SU-DHL-6 (cell line): ENCODE results near the gene TNFAIP8.
A peak's percentile ranks its signal among the peaks of the same experiment; 100 is the strongest.

Experiments used
- H2AFZ ChIP-seq: fragments of 200-600 bp; sonication (generic); 2 replicates; pipeline ENCODE4 v1.6.1; 2014; ENCODE audit warnings: low read depth, mild to moderate bottlenecking, moderate library complexity, mixed read lengths, antibody characterized with exemption, low read length; ENCODE audit not compliant: severe bottlenecking
- H3F3A ChIP-seq: fragments of 200-600 bp; shearing (Covaris generic); 2 replicates; pipeline ENCODE4 v1.6.0; 2016; ENCODE audit warnings: antibody characterized with exemption, mild to moderate bottlenecking; ENCODE audit not compliant: insufficient read depth
- H3K27ac ChIP-seq: fragments of 200-600 bp; sonication (generic); 2 replicates; pipeline ENCODE4 v1.5.1; 2016; ENCODE audit warnings: low read depth, mild to moderate bottlenecking, low read length, moderate library complexity, mixed read lengths
- H3K27me3 ChIP-seq: fragments of 200-600 bp; sonication (generic), shearing (Covaris generic); 2 replicates; pipeline ENCODE4 v1.6.0; 2014; ENCODE audit warnings: mild to moderate bottlenecking, low read length
- H3K36me3 ChIP-seq: fragments of 200-600 bp; sonication (generic); 2 replicates; pipeline ENCODE4 v1.6.1; 2014; ENCODE audit warnings: mild to moderate bottlenecking, low read length, mixed read lengths
- H3K4me2 ChIP-seq: fragments of 300-600, 200-600 bp; shearing (Covaris generic), sonication (generic); 2 replicates; pipeline ENCODE4 v1.6.0; 2014; ENCODE audit warnings: low read length, low read depth, mild to moderate bottlenecking; ENCODE audit not compliant: poor library complexity, severe bottlenecking
- H3K4me3 ChIP-seq: fragments of 200-600 bp; sonication (generic); 2 replicates; pipeline ENCODE4 v1.5.1; 2014; ENCODE audit warnings: antibody characterized with exemption, low read length, mild to moderate bottlenecking, mixed read lengths; ENCODE audit not compliant: insufficient read depth, poor library complexity, severe bottlenecking
- H3K79me2 ChIP-seq: fragments of 200-600 bp; sonication (generic); 2 replicates; pipeline ENCODE4 v1.6.1; 2014; ENCODE audit warnings: mild to moderate bottlenecking, low read length, moderate library complexity; ENCODE audit not compliant: insufficient read depth
- H3K9ac ChIP-seq: fragments of 200-600 bp; sonication (generic); 2 replicates; pipeline ENCODE4 v1.7.0; 2014; ENCODE audit warnings: mild to moderate bottlenecking, low read length
- H3K9me2 ChIP-seq: fragments of 200-600 bp; sonication (generic); replicated peaks from 2 replicates; pipeline ENCODE4 v1.6.1; 2014; ENCODE audit warnings: low read length; ENCODE audit not compliant: insufficient read depth
- H3K9me3 ChIP-seq: fragments of 200-600 bp; sonication (generic); 2 replicates; pipeline ENCODE4 v1.6.1; 2014; ENCODE audit warnings: low read length, mixed read lengths; ENCODE audit not compliant: insufficient read depth
- H4K20me1 ChIP-seq: fragments of 200-600 bp; sonication (generic); 2 replicates; pipeline ENCODE4 v1.6.1; 2014; ENCODE audit warnings: low read depth, mild to moderate bottlenecking, antibody characterized with exemption, low read length, moderate library complexity, mixed read lengths
- EZH2phosphoT487 ChIP-seq: fragments of 200-600 bp; sonication (generic), shearing (Covaris generic); conservative IDR thresholded peaks from 2 replicates; pipeline ENCODE4 v1.6.1; 2018; ENCODE audit warnings: mild to moderate bottlenecking, antibody characterized with exemption, low read length, moderate library complexity, mixed read lengths
- TF ChIP-seq, protein P1 (sequence below): fragments of 200-600 bp; sonication (generic); IDR thresholded peaks from one replicate; pipeline ENCODE4 v1.5.1; 2017; ENCODE audit warnings: antibody characterized with exemption, mild to moderate bottlenecking, low read length, moderate library complexity; ENCODE audit not compliant: insufficient read depth, poor library complexity, severe bottlenecking

Gene TNFAIP8

GRCh38 chr5:119345861-119346260 lies 10.0 kb upstream of the TNFAIP8 start:
- Histone ChIP-seq H3K9me2 (no peaks in the 10 kb centered on the region), H3K27ac (peak overlapping the region; percentile 98), H3K4me3 (peak overlapping the region; percentile 41), H3K36me3 (no peaks in the 10 kb centered on the region), H3K79me2 (peaks cover 88% of the 10 kb centered on the region), H2AFZ (no peak overlapping the region), H3F3A (peaks cover 77% of the 10 kb centered on the region), H3K4me2 (peak overlapping the region; percentile 94), H3K27me3 (no peaks in the 10 kb centered on the region), H3K9me3 (no peaks in the 10 kb centered on the region), H4K20me1 (no peaks in the 10 kb centered on the region), H3K9ac (peak overlapping the region; percentile 58)
- TF ChIP-seq, protein P1, sequence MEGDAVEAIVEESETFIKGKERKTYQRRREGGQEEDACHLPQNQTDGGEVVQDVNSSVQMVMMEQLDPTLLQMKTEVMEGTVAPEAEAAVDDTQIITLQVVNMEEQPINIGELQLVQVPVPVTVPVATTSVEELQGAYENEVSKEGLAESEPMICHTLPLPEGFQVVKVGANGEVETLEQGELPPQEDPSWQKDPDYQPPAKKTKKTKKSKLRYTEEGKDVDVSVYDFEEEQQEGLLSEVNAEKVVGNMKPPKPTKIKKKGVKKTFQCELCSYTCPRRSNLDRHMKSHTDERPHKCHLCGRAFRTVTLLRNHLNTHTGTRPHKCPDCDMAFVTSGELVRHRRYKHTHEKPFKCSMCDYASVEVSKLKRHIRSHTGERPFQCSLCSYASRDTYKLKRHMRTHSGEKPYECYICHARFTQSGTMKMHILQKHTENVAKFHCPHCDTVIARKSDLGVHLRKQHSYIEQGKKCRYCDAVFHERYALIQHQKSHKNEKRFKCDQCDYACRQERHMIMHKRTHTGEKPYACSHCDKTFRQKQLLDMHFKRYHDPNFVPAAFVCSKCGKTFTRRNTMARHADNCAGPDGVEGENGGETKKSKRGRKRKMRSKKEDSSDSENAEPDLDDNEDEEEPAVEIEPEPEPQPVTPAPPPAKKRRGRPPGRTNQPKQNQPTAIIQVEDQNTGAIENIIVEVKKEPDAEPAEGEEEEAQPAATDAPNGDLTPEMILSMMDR = no peak
- no peak for TF ChIP-seq EZH2phosphoT487

DNA sequence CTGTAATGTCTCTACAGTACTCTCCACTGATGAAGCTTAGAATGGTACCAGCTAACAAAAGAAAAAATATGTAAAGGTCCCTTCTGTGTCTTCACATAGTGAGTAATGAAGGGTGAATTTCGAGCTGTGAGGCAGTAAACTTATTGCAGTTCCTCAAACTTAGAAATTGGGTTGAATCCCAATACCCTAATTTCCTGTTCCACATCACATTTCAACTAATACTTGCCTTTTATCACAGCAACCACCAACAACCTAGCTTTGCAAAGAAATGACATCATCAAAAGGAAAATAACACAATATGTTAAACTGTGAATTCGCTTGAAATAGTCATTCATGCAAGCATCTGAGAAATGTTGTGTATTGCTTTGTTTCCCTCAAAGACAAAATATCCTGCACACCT lies 9.4 kb upstream of the TNFAIP8 start:
- no peak for TF ChIP-seq EZH2phosphoT487
- TF ChIP-seq, protein P1 = no peak
- Histone ChIP-seq H3K36me3 (no peaks in the 10 kb centered on the region), H3F3A (peaks cover 77% of the 10 kb centered on the region), H3K9me3 (no peaks in the 10 kb centered on the region), H3K4me2 (peak overlapping the region; percentile 94), H4K20me1 (no peaks in the 10 kb centered on the region), H3K4me3 (peak overlapping the region; percentile 41), H3K79me2 (peaks cover 89% of the 10 kb centered on the region), H3K9ac (peak overlapping the region; percentile 58), H2AFZ (no peak overlapping the region), H3K27me3 (no peaks in the 10 kb centered on the region), H3K27ac (peak overlapping the region; percentile 98), H3K9me2 (no peaks in the 10 kb centered on the region)

DNA sequence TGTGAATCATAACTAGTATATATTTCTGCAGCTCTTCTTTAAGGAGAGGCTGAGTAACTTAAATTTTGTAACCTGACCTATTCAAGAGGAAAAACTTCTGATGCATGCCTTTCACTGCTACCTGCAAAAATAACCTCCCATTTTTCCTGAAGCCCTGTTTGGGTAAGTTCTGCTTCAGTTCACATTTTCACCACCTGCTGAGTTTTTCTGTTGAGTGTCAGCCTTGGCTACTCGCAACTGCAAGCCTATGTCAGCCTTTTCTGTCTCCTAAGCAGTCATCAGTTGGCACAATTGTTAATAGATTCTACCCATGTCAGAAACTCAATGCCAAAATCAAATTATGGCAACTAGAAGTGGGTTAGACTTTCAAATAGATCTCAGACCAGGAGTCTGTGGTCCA lies 8.2 kb upstream of the TNFAIP8 start:
- Histone ChIP-seq H3K36me3 (no peaks in the 10 kb centered on the region), H3F3A (peaks cover 74% of the 10 kb centered on the region), H4K20me1 (no peaks in the 10 kb centered on the region), H3K27me3 (no peaks in the 10 kb centered on the region), H3K9ac (peak overlapping the region; percentile 58), H3K27ac (peak overlapping the region; percentile 98), H3K4me3 (peak overlapping the region; percentile 41), H2AFZ (no peak overlapping the region), H3K79me2 (peaks cover 98% of the 10 kb centered on the region), H3K9me3 (no peaks in the 10 kb centered on the region), H3K4me2 (peak overlapping the region; percentile 94), H3K9me2 (no peaks in the 10 kb centered on the region)
- no peak for TF ChIP-seq EZH2phosphoT487
- TF ChIP-seq, protein P1 = no peak
